ENCODE results near the gene OR51V1.

- TF ChIP-seq, protein P1, sequence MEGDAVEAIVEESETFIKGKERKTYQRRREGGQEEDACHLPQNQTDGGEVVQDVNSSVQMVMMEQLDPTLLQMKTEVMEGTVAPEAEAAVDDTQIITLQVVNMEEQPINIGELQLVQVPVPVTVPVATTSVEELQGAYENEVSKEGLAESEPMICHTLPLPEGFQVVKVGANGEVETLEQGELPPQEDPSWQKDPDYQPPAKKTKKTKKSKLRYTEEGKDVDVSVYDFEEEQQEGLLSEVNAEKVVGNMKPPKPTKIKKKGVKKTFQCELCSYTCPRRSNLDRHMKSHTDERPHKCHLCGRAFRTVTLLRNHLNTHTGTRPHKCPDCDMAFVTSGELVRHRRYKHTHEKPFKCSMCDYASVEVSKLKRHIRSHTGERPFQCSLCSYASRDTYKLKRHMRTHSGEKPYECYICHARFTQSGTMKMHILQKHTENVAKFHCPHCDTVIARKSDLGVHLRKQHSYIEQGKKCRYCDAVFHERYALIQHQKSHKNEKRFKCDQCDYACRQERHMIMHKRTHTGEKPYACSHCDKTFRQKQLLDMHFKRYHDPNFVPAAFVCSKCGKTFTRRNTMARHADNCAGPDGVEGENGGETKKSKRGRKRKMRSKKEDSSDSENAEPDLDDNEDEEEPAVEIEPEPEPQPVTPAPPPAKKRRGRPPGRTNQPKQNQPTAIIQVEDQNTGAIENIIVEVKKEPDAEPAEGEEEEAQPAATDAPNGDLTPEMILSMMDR (conservative IDR thresholded peaks at IDR 0.05) = no peak
- TF ChIP-seq ZFX (IDR thresholded peaks at IDR 0.05) = no peak
These were observed 7.7 kb downstream of the OR51V1 start for GRCh38 chr11:5192738-5193137.
